Esophagus muscularis mucosa (tissue), 3 donors: ENCODE results near the gene ST6GALNAC3.

Experiments used
- POLR2AphosphoS5 ChIP-seq, 2 donors: sonication (generic); formaldehyde crosslinking; IDR thresholded peaks; one replicate each; pipeline ENCODE4 v1.6.1; 2017; ENCODE audit warnings: antibody characterized with exemption in 2 of 2
- TF ChIP-seq, protein P1 (sequence below), 3 experiments: fragments of 200-600 bp in 2 of 3; fragments of 450-650 bp in 1 of 3; sonication (generic) in 2 of 3; IDR thresholded peaks; one replicate each; pipeline ENCODE4 v1.5.1; 2017 to 2019; ENCODE audit warnings: antibody characterized with exemption in 3 of 3, mild to moderate bottlenecking in 2 of 3, moderate library complexity in 1 of 3

DNA sequence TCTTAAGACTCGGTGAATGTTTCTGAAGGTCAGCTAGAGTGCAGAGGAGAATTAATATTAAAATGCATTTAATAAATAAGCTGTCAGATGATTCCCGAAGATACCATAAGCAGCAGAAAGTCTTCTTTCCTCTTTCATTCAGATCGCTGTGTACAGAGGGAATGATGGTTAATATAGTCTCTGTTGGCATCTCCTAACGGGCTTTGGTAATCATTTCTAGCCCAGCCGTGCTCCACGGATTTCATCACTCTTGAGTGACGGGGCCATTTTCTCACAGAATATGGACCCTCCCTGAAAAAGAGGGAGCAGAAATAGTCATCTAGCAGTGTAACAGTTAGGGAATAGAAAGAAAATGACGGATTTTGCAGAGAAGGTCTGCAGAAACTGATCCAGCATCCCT lies 103.1 kb downstream of the ST6GALNAC3 start:
- no peak for TF ChIP-seq POLR2AphosphoS5 (IDR thresholded peaks at IDR 0.05)
- TF ChIP-seq, protein P1, sequence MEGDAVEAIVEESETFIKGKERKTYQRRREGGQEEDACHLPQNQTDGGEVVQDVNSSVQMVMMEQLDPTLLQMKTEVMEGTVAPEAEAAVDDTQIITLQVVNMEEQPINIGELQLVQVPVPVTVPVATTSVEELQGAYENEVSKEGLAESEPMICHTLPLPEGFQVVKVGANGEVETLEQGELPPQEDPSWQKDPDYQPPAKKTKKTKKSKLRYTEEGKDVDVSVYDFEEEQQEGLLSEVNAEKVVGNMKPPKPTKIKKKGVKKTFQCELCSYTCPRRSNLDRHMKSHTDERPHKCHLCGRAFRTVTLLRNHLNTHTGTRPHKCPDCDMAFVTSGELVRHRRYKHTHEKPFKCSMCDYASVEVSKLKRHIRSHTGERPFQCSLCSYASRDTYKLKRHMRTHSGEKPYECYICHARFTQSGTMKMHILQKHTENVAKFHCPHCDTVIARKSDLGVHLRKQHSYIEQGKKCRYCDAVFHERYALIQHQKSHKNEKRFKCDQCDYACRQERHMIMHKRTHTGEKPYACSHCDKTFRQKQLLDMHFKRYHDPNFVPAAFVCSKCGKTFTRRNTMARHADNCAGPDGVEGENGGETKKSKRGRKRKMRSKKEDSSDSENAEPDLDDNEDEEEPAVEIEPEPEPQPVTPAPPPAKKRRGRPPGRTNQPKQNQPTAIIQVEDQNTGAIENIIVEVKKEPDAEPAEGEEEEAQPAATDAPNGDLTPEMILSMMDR (IDR thresholded peaks at IDR 0.05) = no peak
